ENCODE data around the gene ADGRL1.

GRCh38 chr19:14185158-14185557 lies 20.8 kb downstream of the ADGRL1 start:
- TF ChIP-seq POLR2A (IDR thresholded peaks at IDR 0.05) (no peak), CTCF (IDR thresholded peaks at IDR 0.05) (no peak)

Data from uterus (tissue), 2 donors.